ENCODE data around the gene HJV.
A peak's percentile ranks its signal among the peaks of the same experiment; 100 is the strongest.

HJV gene

DNA sequence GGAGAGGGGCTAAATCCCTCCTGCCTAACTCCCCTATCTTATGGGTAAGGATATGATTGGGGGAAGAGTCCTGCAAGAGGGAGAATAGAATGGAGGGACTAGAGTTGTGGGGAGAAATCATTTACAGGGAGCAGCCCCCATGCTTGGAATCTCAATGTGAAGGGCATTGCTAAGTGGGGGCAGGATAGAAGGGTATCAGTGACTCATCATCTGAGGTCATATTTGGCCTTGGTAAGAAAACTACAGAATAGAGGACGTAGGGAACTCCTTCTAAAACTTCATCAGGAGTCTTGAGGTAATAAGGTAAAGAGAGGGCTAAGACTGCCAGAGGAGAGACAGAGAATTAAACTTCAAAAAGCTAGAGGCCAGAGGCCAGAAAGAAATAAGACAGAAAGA lies 487 bp downstream of the HJV start:
- no peak for DNase-seq (ENCODE audit: low read depth in 3 of 3)

DNA sequence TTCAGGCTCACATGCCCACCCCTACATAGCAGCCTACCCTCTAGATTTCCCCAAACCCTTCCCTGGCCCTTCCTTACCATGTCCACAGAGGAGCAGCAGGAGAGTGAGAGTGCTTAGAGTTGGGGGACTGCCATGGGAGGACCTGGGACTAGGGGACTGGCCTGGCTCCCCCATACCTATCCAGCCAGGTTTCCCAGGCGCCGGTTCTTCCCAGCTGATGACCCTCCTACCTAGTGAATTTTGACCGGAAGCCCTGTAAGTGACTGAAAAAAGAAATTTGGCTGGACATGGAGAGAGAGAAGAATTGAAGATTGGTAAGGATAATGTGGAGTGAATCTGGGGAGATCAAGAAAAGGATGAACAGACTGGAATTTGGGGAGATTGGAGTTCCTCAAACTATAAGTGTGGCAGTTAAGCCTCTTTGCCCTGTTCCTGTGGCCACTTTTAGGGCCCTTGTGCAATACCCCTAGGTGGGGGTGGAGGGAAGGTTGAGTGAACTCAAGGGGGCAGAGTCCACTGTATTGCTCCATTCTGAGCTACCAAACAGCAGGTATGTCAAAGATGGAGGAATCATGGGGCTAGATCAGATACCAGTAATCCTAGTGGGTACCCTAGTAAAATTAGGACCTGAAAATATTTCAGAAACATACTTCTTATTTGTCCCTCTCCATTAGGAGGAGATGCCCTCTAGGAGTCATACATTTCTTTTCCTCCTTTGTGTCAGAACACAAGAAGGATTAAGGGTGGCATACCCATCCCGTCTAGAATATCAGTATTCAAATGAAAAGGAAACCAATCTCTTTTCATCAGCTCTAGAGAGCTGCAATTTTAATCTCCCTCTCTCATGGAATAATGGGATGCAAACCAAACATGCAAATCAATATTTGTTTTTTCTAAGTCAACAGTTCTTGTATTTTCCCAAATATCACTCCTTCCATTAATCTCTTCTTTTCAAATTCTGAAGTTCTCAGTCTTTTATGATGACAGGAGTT lies 1.2 kb downstream of the HJV start:
- DNase-seq (ENCODE audit: low read depth in 3 of 3) = no peak

GRCh38 chr1:146019231-146020057 lies 2.1 kb downstream of the HJV start:
- no peak for DNase-seq (ENCODE audit: low read depth in 3 of 3)

DNA sequence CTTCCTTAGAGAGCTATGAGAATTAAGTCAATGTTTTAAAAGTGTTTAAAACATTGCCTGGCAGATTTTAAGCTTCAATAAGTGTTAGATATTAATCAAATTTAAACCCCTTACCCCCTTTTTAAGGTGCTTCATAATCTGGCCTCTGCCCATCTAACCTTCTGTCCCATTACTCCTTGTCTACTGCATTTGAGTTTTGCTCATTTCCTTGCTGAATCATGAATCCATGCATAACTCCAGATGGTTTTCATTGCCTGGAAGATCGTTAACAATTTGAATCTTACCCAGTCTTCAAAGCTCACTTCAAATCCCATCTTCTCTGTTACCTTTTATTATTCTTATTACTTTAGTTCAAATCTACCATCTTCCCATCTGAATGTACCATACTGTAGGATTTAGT lies 4.6 kb downstream of the HJV start:
- no peak for DNase-seq (ENCODE audit: low read depth in 3 of 3)

DNA sequence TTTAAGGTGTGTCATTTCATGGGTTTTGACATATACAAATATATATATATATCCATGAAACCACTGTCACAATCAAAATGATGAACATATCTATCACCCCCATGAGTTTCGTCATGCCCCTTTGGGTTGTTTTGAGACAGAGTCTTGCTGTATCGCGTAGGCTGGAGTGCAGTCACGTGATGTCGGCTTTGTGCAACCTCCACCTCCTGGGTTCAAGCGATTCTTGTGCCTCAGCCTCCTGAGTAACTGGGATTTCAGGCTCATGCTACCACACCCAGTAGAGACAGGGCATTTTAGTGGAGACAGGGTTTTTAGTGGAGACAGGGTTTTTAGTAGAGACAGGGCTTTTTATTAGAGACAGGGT lies 8.0 kb downstream of the HJV start:
- no peak for DNase-seq (ENCODE audit: low read depth in 3 of 3)

DNA sequence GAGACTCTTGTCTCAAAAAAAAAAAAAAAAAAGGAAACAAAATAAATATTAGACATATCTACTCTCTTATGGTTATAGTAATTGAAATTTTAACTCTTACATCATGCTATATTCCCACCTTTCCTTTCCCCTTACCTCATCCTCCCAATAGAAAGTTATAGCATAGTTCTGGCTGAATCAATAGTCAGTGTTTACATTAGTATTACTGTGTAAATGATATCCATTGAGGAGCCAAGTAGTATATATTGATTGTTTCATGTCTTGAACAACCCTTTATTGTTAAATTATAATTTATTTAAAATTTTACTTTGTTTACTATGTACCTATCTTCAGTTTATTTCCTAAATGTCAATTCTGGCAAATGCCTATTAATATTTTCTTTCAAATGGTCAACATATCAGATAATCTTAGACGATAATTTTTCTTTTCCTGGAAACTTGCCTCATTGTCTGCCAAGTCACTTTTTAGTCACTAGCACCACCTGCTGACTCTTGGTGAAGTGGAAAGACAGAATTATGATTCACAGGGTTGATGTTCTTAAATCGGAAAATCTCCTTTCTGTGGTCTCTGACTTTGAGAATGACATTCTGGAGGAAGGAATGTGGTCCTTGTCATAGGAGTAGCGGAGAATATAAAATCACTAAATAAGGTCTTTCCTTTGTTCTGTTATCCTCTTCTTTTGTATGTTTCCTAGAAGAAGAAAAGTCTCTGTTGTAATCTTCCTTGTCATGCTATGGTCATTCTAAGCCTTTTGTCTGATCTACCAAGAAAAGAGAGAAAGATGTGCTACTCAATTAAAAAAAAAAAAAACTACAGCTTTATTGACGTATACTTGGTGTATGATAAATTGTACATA lies 8.6 kb downstream of the HJV start:
- no peak for DNase-seq (ENCODE audit: low read depth in 3 of 3)

GRCh38 chr1:146010126-146010738 lies 11.3 kb downstream of the HJV start:
- DNase-seq (ENCODE audit: low read depth in 3 of 3) = no peak

GRCh38 chr1:146007489-146008133 lies 13.9 kb downstream of the HJV start:
- DNase-seq (ENCODE audit: low read depth in 3 of 3) = no peak

DNA sequence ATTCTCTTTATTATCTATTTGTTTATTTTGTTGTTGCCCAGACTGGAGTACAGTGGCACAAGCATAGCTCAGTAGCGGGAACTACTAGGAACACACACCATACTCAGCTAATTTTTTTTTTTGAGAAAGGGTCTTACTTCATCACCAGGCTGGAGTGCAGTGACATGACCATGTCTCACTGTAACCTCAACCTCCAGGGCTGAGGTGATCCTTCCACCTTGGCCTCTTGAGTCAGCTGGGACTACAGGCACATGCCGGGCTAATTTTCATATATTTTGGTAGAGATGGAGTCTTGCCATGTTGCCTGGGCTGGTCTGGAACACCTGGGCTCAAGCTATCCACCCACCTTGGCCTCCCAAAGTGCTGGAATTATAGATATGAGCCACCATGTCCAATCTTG lies 19.8 kb downstream of the HJV start:
- DNase-seq (ENCODE audit: low read depth in 3 of 3) = no peak

DNA sequence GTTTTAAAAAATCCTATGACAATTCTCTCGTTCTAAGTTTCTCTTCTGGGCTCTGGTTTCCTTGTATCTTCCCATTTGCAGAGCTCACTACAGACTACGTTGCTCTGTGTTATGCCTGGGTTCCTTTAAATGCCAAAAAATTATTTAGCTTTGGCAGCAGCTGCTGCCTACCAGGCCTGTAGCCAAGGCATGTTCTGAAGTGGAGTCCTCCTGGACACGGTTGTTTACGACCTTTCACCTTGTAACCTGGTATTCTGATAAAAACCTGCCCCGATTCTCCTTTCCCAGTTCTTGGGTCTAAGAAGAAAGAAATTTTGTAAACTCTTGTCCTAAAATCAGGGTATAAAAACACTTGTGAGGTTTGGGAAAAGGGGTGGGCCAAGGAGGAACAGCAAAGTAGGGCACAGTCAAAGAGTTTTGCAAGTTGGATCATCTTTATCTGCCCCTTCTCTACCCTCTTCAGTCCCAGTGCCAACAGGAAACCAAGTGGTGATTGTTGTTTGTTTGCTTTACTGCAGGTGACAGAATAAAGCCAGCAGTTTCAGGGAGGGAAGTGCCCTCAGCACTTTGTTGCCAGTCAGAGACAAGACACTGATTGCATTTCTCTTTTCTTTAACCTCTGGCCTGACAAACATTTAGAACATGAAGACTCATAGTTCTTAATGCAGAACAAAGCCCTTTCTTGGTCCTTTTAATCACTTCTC lies 22.1 kb downstream of the HJV start:
- DNase-seq (ENCODE audit: low read depth in 3 of 3) = no peak

DNA sequence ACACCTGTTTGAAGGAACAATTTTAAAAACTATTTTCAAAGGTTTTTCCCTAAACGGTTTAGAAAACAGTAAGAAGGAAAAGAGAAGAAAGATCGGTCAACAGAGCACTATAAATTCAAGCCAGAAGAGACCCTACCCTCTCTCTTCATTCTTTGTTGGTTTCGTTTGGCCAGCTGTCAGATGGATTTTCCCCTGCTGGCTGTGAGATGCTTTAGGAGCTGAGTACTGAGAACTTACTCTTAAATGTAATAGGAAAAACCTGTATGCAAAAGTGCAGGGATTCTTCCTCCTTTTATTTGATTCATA lies 23.9 kb downstream of the HJV start:
- DNase-seq (ENCODE audit: low read depth in 3 of 3) = no peak

GRCh38 chr1:145997016-145997717 lies 24.4 kb downstream of the HJV start:
- DNase-seq (ENCODE audit: low read depth in 3 of 3) = no peak

- peak; percentile 87 to 90 (median 89) for DNase-seq (ENCODE audit: low read depth in 3 of 3)
Observed at GRCh38 chr1:145996433-145997015, 25.0 kb downstream of the HJV start, which contains the start of gene TXNIP. TXNIP (minus strand) TSS chr1:145996579; CDS start chr1:145996266, 313 bp downstream.

- DNase-seq (ENCODE audit: low read depth in 3 of 3) = no peak
Observed at GRCh38 chr1:145995964-145996432, 25.5 kb downstream of the HJV start.

DNA sequence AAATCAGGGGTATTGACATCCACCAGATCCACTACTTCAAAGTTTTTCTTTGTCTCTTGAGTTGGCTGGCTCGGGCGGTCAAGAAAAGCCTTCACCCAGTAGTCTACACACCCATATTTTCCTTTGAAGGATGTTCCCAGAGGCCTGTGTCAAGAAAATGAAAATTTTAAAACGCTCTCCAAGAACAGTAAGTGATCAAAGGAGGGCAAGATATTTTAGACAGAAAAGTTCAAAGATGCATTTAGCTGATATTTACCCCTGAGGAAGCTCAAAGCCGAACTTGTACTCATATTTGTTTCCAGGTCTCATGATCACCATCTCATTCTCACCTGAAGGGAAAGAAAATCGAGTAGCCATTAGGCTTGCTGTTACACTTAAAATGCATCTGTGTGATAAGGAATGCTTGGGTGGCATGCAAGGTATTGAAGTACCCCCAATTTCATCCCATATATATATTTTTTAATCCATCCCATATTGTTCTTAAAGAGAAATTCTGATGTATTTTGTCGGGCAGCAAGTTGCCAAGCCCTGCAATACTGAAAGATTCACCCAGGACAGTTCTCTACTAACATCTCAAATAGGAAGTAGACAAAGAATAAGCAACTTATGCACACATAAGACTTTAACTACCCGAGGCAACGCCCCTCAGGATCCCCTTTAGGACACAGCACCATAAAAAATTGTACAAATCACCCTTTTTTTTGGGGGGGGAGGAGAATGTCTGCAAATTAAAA lies 26.2 kb downstream of the HJV start:
- DNase-seq (ENCODE audit: low read depth in 3 of 3) = no peak

DNA sequence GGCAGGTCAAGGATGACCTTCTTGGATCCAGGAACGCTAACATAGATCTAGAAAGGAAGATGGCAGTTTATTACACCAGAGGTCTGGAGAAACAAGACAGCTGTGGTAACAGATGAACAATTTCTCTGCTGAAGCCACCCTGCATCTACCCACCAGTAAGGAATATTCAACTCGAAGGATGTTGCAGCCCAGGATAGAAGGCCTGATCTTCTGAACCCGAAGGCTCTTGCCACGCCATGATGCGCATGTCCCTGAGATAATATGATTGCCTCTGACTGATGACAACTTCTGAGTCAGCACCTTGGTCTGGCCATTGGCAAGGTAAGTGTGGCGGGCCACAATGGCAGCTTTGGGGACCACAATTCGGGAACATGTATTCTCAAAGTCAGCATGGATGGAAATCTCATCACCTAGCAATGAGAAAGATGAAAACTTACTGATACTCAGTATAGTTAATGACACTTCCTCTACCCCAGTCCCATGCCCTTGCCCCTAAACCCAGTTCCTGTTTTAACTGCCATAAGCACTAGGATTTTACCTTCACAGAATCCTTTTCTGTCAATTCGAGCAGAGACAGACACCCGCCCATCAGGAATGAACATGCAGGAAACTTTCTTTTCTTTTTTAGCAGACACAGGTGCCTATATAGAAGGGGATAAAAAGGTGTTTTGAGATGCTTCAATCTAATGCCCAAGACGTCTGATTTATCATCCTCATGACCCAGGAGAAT lies 27.0 kb downstream of the HJV start:
- no peak for DNase-seq (ENCODE audit: low read depth in 3 of 3)

DNA sequence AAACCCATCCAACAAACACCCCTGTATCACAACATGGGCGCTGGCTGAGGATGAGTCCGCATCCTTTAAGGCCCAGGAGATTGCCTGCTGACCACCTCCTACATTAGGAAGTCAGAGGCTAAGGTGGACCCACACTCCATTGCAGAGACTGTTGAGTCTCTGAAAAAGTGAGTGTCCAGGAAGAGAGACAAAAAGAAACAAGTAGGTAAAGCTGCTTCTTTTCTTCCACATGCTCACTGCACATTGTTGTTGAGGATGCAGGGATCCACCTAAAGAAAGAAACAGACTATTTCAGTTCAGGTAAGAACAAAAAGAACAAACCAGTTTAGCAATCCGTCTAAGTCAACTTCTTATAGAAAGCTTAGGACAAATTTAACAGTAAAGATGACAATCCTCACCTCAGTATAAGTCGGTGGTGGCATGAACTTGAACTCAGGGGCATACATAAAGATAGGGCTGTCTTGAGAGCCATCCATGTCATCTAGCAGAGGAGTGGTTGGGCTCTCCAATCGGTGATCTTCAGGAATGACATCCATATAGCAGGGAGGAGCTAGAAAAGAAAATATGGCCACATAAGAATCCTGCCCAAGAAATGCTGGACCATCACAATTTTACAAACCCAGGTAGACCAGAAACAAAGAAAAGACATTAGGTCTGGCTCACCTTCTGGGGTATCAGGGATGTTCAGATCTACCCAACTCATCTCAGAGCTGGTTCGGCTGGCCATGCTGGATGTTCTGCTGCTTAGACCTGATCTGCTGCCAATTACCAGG lies 27.7 kb downstream of the HJV start:
- no peak for DNase-seq (ENCODE audit: low read depth in 3 of 3)
